Stimulated activated naive CD4-positive, alpha-beta T cell (primary cell): ENCODE data around the gene MEX3D.
"Not testable (repeated sequence)": the region's sequence is repeated elsewhere in the genome, so short reads cannot be mapped to it uniquely, and the experiment has no call there.

Experiments used
- DNase-seq, 6 experiments: peaks; one replicate each; lab custom pipeline; 2025; lab: John Stamatoyannopoulos, UW

MEX3D gene

DNA sequence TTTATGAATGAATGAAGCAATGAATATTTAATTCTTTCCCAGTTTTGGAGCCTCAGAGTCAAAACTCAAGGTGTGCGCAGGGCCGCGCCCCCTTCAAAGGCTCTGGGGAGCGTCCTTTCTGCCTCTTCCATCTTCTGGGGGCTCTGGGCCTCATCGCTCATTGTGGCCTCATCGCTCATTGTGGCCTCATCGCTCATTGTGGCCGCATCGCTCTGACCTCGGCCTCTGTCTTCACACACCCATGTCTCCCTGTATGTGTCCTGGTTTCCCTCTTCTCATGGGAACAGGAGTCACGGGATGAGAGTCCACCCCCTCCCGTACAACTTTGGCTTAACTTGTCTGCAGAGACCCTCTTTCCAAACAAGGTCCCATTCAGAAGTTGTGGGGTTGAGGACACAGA is 3.2 kb upstream of the MEX3D start:
- no peak for DNase-seq

GRCh38 chr19:1570836-1571235 is 2.7 kb upstream of the MEX3D start:
- DNase-seq: no peak

GRCh38 chr19:1569997-1570396 is 1.9 kb upstream of the MEX3D start:
- no peak for DNase-seq

DNA sequence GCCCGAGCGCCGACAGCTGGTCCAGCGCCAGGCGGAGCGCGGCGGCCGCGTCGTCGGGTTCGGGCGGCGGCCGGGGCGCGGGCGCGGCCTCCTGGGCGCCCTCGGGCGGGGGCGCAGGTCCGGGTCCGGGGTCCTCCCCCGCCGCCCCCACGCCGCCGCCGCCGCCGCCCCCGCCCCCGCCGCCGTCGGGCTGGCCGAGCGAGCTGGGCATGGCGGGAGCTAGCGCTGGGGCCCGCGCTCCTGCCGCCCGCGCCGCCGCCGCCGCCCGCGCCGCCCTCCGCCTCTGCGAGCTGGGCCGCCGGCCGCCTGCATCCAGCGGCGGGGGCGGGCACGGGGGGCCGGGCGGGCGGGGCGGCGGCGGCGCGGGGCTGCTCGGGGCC is 287 bp downstream of the MEX3D start:
- no peak for DNase-seq

- peak in 2 of 6 experiments; percentile 8 to 28 for DNase-seq
Observed at GRCh38 chr19:1567116-1567847, 843 bp downstream of the MEX3D start.

DNA sequence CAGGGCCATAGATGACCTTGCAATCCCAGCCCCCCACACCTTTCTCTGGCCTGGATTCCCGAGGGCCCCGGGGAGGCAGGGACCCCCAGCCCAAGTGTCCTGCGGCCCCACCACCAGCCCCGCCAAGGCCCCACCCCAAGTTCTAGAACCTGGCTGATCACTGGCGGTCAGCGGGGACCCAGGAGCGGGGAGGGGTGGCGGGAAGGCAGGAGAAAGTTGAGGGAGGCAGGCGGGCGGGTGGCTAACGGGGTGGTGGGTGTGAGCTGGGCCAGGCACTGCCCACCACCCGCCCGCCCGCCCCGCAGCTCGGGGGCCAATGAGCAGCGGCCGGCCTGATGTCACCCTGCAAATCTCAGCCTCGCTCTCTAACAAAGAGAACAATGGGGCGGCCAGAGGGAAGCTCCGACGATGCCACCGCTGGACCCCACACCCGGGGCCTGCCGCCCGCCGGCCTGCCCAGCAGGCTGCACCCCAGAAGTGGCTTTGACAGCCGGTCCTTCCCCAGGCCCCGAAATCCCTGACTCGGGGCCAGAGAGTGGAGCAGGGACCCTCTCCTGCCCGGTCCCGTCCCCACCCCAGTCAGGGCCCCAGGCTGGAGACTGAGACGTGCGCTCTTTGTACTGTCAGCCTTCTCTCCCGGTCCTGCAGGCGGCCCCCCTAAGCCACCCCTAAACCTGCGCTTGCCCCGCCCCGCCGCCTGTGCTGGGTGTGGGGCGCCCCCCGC is 1.6 kb downstream of the MEX3D start:
- DNase-seq: peak in 2 of 6 experiments; percentile 25 to 28

GRCh38 chr19:1563251-1563650 is 4.9 kb downstream of the MEX3D start:
- DNase-seq: no peak

- no peak for DNase-seq
Observed at GRCh38 chr19:1561236-1561842, 6.8 kb downstream of the MEX3D start.

GRCh38 chr19:1560286-1560882 is 7.7 kb downstream of the MEX3D start:
- DNase-seq: no peak

- no peak for DNase-seq
Observed at GRCh38 chr19:1558552-1558951, 9.6 kb downstream of the MEX3D start.

- DNase-seq: no peak
Observed at GRCh38 chr19:1556390-1557070, 11.6 kb downstream of the MEX3D start.

DNA sequence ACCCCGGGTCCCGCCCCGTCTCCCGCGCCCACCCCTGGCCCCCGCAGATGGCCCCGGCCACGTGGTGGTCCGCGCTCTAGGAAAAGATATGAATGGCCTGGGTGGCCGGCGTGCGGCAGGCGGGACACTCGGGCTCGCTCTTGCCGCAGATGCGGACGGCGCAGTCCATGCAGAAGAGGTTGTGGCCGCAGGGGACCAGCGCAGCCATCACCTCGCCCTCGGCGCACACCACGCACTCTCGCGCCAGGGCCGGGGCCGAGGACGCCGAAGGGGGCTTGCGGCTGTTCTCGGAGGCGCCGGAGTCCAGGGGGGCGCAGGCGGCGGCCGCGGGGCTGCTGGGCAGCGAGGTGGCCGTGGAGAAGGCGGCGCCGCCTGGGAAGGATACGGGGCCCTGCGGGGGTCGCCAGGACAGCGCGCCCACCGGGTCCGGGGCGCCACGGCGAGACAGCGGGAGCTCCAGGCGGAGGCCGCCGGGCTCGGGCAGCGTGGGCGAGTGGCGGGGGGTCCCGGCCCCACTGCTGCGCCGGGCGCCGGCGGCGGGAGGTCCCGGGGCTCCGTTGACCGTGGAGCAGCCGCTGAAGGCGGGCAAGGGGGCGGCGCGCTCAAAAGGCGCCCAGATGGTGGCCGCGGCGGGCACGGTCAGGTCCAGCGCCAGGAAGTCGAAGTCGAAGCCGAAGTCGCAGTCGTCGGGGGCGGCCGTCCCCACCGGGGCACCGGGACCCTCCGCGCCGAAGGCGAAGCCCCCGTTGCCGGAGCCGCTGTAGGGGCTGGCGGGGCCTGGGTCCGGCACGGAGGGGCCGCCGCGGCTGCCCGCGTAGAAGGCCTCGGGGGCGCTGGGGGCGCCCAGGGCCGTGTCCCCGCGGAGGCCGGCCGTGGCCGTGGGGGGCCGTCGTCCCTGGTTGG is 12.4 kb downstream of the MEX3D start:
- DNase-seq: no peak

GRCh38 chr19:1554968-1555367 is 13.2 kb downstream of the MEX3D start:
- no peak for DNase-seq

- DNase-seq: no peak
Observed at GRCh38 chr19:1553415-1553814, 14.7 kb downstream of the MEX3D start.

DNA sequence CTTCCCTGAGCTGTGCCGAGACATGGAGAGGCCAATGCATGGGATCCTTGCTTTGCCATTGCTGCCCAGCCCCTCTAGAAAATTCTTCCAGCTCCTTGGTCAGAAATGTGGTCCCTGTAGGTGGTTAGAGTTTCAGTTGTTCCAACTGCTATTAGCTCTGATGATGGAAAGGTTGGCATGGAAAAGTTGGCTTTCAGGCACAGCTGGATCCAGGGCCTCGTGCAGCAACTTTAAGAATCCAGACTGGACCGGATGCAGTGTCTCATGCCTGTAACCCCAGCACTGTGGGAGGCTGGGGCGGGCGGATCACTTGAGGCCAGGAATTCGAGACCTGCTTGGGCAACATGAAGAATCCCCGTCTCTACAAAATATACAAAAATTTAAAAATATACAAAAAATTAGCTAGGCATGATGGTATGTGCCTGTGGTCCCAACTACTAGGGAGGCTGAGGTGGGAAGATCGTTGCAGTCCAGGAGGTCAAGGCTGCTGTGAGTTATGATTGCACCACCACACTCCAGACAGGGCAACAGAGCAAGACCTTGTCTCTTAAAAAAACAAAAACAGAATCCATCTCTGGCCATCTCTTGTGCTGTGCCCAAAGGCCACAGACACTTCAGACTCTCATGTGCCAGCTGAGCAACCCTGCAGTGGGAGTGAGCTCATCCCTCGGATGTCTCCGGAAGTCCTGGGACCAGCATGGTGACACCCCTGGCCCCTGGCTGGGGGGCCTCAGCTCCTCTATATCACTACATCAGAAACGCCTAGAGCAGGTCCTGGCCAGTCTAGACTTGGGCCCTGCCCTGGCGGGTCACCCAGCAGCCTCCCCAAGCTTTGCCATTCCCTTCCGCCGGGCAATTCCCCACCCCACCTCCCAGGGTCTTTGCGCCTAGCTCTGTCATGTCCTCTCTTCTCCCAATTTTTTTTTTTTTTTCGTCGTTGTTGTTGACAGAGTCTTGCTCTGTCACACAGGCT is 16.8 kb downstream of the MEX3D start:
- no peak for DNase-seq

GRCh38 chr19:1549332-1549945 is 18.7 kb downstream of the MEX3D start:
- no peak for DNase-seq

DNA sequence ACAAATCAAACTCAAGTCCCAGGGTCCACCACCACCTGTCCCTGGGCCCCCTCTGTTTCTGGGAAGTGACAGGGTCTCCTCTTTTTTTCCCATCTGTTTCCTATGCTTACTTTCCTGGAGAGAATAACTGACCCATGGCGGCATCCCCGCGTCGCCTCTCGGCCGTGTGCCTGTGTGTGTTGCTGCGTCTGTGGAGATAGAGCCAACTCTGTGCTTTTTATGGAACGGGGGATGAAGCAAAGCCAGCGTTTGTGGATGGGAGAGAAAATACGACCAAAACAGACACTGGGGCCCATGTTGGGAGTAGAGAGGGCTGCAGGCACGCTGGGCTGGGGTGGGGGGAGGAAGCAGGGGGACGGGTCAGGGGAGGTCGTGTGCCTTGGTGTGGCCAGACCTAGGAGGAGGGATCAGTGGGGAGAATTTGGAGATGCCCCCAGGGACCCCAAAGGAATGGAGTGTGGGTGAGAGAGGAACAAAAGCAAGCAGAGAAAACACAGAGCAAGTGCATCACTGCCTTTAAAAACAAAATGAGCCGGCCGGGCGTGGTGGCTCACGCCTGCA is 27.7 kb downstream of the MEX3D start:
- no peak for DNase-seq

DNA sequence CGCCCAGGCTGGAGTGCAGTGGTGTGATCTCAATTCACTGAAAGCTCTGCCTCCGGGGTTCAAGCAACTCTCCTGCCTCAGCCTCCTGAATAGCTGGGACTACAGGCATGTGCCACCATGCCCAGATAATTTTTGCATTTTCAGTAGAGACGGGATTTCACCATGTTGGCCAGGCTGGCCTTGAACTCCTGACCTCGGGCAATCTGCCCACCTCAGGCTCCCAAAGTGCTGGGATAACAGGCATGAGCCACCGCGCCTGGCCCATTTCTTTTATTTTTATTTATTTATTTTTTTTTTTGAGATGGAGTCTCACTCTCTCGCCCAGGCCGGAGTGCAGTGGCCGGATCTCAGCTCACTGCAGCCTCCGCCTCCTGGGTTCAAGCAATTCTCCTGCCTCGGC is 28.4 kb downstream of the MEX3D start:
- DNase-seq: not testable (repeated sequence)

DNA sequence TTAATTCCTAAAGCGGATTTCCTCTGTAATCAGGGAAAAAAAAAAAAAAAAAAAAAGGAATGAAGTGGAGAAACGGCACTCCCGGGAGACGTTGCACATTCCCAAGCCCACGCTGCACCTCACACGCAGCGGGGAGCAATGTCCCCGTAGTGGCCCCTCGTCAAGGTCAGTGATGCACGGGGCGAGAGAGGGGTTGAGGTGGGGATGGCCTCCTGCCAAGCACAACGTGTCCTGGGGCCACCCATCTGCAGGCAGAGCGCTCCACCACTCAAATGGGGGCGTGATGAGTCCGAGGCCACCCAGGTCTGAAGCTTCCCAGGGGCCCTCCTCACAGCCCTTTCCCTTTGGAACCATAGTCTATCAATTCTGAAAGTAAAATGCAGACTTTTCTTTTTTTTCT is 29.1 kb downstream of the MEX3D start:
- DNase-seq: no peak
